ENCODE data around the gene SUGCT. TPM values are rescaled to one million over a fixed set of nuclear protein-coding genes. Genes with fewer than 3 reads are reported as not detected.

SUGCT gene
- total RNA-seq, 1 experiment from 2014 or later = 5.4 TPM

- H3K9ac ChIP-seq (ENCODE audit: extremely low read depth, insufficient read length, low read length) = no peak overlapping the region
- WGBS (ENCODE audit: extremely low coverage, insufficient read length, low lambda C conversion rate) = no CpG with 5 or more reads among the region's 8 CpGs
- H3K4me3 Mint-ChIP-seq = no peak overlapping the region
- H2BK12ac ChIP-seq (ENCODE audit: insufficient read length, low read depth, low read length) = no peak overlapping the region
- no peak overlapping the region for H3K14ac ChIP-seq (ENCODE audit: insufficient read depth, low read length)
- no peaks in the 10 kb centered on the region for H3K79me1 ChIP-seq (ENCODE audit: insufficient read depth, low read depth, low read length, poor library complexity, severe bottlenecking)
- H2AFZ ChIP-seq (ENCODE audit: low read length) = no peak overlapping the region
- H3K4me1 Mint-ChIP-seq = peaks cover 5 to 6% of the 10 kb centered on the region in 2 experiments; a peak in 3 of 4 replicates
- H3K27me3 Mint-ChIP-seq (ENCODE audit: low read depth) = no peaks in the 10 kb centered on the region; the same call in 1 of the 2 replicates
- no peaks in the 10 kb centered on the region for H3K9me3 ChIP-seq (ENCODE audit: control insufficient read depth, low read depth, low read length)
- TF ChIP-seq CTCF (conservative IDR thresholded peaks at IDR 0.05) = no peak
- H3K4ac ChIP-seq (ENCODE audit: low read depth, low read length) = no peak overlapping the region
- no peak for DNase-seq
- H4K8ac ChIP-seq (replicated peaks; ENCODE audit: insufficient read length, low read depth, low read length) = no peak overlapping the region
- H3K18ac ChIP-seq (ENCODE audit: insufficient read length, low read depth, low read length) = no peak overlapping the region
- H3K9me3 Mint-ChIP-seq = no peaks in the 10 kb centered on the region
- H4K91ac ChIP-seq (ENCODE audit: insufficient read length, low read depth, low read length) = no peak overlapping the region
- no peaks in the 10 kb centered on the region for H3K36me3 Mint-ChIP-seq (ENCODE audit: insufficient read depth in 1 of 3, low read depth in 3 of 3)
- H3K27me3 ChIP-seq (ENCODE audit: insufficient read depth, low read length) = no peaks in the 10 kb centered on the region
- no peaks in the 10 kb centered on the region for H3K4me1 ChIP-seq (ENCODE audit: insufficient read depth, low read length)
- H2AK5ac ChIP-seq (ENCODE audit: insufficient read length, low read length) = no peak overlapping the region
- H3K4me2 ChIP-seq (ENCODE audit: insufficient read depth, insufficient read length, low read length) = no peak overlapping the region
- no peak overlapping the region for H3K27ac Mint-ChIP-seq
- H4K5ac ChIP-seq (ENCODE audit: insufficient read length, low read depth, low read length) = no peak overlapping the region
- no peaks in the 10 kb centered on the region for H3K79me2 ChIP-seq (ENCODE audit: insufficient read depth, low read length)
- H2BK20ac ChIP-seq (ENCODE audit: low read depth, low read length, poor library complexity, severe bottlenecking) = no peak overlapping the region
- H3T11ph ChIP-seq (ENCODE audit: low read length) = no peak overlapping the region
- H3K56ac ChIP-seq (ENCODE audit: insufficient read length, low read depth, low read length) = no peak overlapping the region
- H2BK120ac ChIP-seq (ENCODE audit: low read depth, low read length, poor library complexity, severe bottlenecking) = no peak overlapping the region
- no peak overlapping the region for H3K27ac ChIP-seq (ENCODE audit: insufficient read length, low read depth, low read length)
- H2BK5ac ChIP-seq (ENCODE audit: insufficient read length, low read length) = no peak overlapping the region
- no peaks in the 10 kb centered on the region for H3K23me2 ChIP-seq (ENCODE audit: insufficient read length, low read depth, low read length, poor library complexity, severe bottlenecking)
- no peak overlapping the region for H2BK15ac ChIP-seq (ENCODE audit: low read depth, low read length)
- H3K23ac ChIP-seq (ENCODE audit: insufficient read length, low read depth, low read length) = no peak overlapping the region
- H4K20me1 ChIP-seq (ENCODE audit: control insufficient read depth, insufficient read depth, insufficient read length) = no peaks in the 10 kb centered on the region
These were observed 99.9 kb downstream of the SUGCT start for GRCh38 chr7:40234666-40235065.
